Progenitor cell of endocrine pancreas (in vitro differentiated cells): Measurements from ENCODE around the gene ARHGEF4. TPM values are rescaled to one million over a fixed set of nuclear protein-coding genes. Genes with fewer than 3 reads are reported as not detected.

Experiments used
- DNase-seq: peaks from one replicate; pipeline ENCODE4 v3.0.0; 2021; ENCODE audit warnings: low spot score; ENCODE audit not compliant: unreplicated experiment
- H3K27ac Mint-ChIP-seq: 2 replicates; pipeline ENCODE4 v1.8.0; 2021; ENCODE audit warnings: mild to moderate bottlenecking, moderate library complexity, mixed read lengths
- H3K27me3 Mint-ChIP-seq: 2 replicates; pipeline ENCODE4 v1.8.0; 2021; ENCODE audit warnings: mixed read lengths
- H3K36me3 Mint-ChIP-seq: 2 replicates; pipeline ENCODE4 v1.8.0; 2022; ENCODE audit warnings: mixed read lengths; ENCODE audit not compliant: insufficient read depth
- H3K4me1 Mint-ChIP-seq: 2 replicates; pipeline ENCODE4 v1.8.0; 2021; ENCODE audit warnings: low read depth, mixed read lengths
- H3K4me3 Mint-ChIP-seq: 2 replicates; pipeline ENCODE4 v1.8.0; 2021; ENCODE audit warnings: low read depth, mild to moderate bottlenecking, moderate library complexity, mixed read lengths
- H3K9me3 Mint-ChIP-seq: 2 replicates; pipeline ENCODE4 v1.8.0; 2021; ENCODE audit warnings: low read depth, mixed read lengths
- CTCF ChIP-seq: fragments of 200-600 bp; sonication (generic); IDR thresholded peaks from one replicate; pipeline ENCODE4 v1.5.0; 2021; ENCODE audit warnings: antibody characterized with exemption, mild to moderate bottlenecking; ENCODE audit not compliant: unreplicated experiment
- total RNA-seq: library from RNA; stranded (reverse); gene quantifications from 2 replicates; pipeline ENCODE4 v1.2.1, GENCODE V29; 2021

The ARHGEF4 gene
- total RNA-seq, 1 donor from 2014 or later, result 5.6 TPM

GRCh38 chr2:130981667-130982066 lies 145.0 kb downstream of the ARHGEF4 start:
- H3K27me3 Mint-ChIP-seq, result peaks cover 3% of the 10 kb centered on the region
- peaks cover 4% of the 10 kb centered on the region for H3K36me3 Mint-ChIP-seq
- no peak for TF ChIP-seq CTCF
- H3K4me1 Mint-ChIP-seq, result no peaks in the 10 kb centered on the region
- no peak overlapping the region for H3K27ac Mint-ChIP-seq
- H3K9me3 Mint-ChIP-seq, result peaks cover 6% of the 10 kb centered on the region
- no peak overlapping the region for H3K4me3 Mint-ChIP-seq
- no peak for DNase-seq

GRCh38 chr2:130985206-130985780 lies 148.6 kb downstream of the ARHGEF4 start:
- DNase-seq, result no peak
- no peak overlapping the region for H3K27ac Mint-ChIP-seq
- H3K36me3 Mint-ChIP-seq, result no peaks in the 10 kb centered on the region
- peaks cover 12% of the 10 kb centered on the region for H3K27me3 Mint-ChIP-seq
- no peak for TF ChIP-seq CTCF
- H3K4me3 Mint-ChIP-seq, result no peak overlapping the region
- no peaks in the 10 kb centered on the region for H3K4me1 Mint-ChIP-seq
- H3K9me3 Mint-ChIP-seq, result peaks cover 3% of the 10 kb centered on the region

- Mint-ChIP-seq H3K36me3 (peaks cover 2% of the 10 kb centered on the region), H3K4me1 (no peaks in the 10 kb centered on the region), H3K4me3 (no peak overlapping the region), H3K27ac (no peak overlapping the region), H3K9me3 (peaks cover 6% of the 10 kb centered on the region), H3K27me3 (peaks cover 12% of the 10 kb centered on the region)
- DNase-seq, result no peak
- no peak for TF ChIP-seq CTCF
Observed at GRCh38 chr2:130985831-130986649, 149.3 kb downstream of the ARHGEF4 start.

- H3K4me1 Mint-ChIP-seq, result no peaks in the 10 kb centered on the region
- H3K27me3 Mint-ChIP-seq, result peaks cover 12% of the 10 kb centered on the region
Observed at GRCh38 chr2:130986890-130987493, 150.3 kb downstream of the ARHGEF4 start.

More at GRCh38 chr2:130986890-130987493, 150.3 kb downstream of the ARHGEF4 start:
- TF ChIP-seq CTCF, result no peak
- no peak overlapping the region for H3K4me3 Mint-ChIP-seq
- H3K9me3 Mint-ChIP-seq, result peaks cover 6% of the 10 kb centered on the region
- peaks cover 2% of the 10 kb centered on the region for H3K36me3 Mint-ChIP-seq
- no peak overlapping the region for H3K27ac Mint-ChIP-seq
- no peak for DNase-seq
